Mesothelial cell of epicardium (in vitro differentiated cells): ENCODE results near the gene MUC5AC. TPM values are rescaled to one million over a fixed set of nuclear protein-coding genes. Genes with fewer than 3 reads are reported as not detected.

ENCODE experiments used
- DNase-seq, 2 experiments: peaks; one replicate each; pipeline ENCODE4 v3.0.0; 2021; ENCODE audit warnings: low spot score in 2 of 2; ENCODE audit not compliant: unreplicated experiment in 2 of 2
- H3K27ac Mint-ChIP-seq: 2 replicates; pipeline ENCODE4 v1.8.0; 2021; ENCODE audit warnings: mixed read lengths
- H3K27me3 Mint-ChIP-seq: 2 replicates; pipeline ENCODE4 v1.8.0; 2021; ENCODE audit warnings: low read depth, mixed read lengths
- H3K36me3 Mint-ChIP-seq: 2 replicates; pipeline ENCODE4 v1.8.0; 2021; ENCODE audit warnings: mixed read lengths
- H3K4me1 Mint-ChIP-seq: 2 replicates; pipeline ENCODE4 v1.8.0; 2021; ENCODE audit warnings: mixed read lengths
- H3K4me3 Mint-ChIP-seq: 2 replicates; pipeline ENCODE4 v1.8.0; 2021; ENCODE audit warnings: mild to moderate bottlenecking, moderate library complexity, mixed read lengths
- H3K9me3 Mint-ChIP-seq: 2 replicates; pipeline ENCODE4 v1.8.0; 2021; ENCODE audit warnings: mixed read lengths
- CTCF ChIP-seq: fragments of 200-600 bp; sonication (generic); IDR thresholded peaks from one replicate; pipeline ENCODE4 v1.5.0; 2021; ENCODE audit warnings: antibody characterized with exemption; ENCODE audit not compliant: unreplicated experiment
- total RNA-seq: library from RNA; stranded (reverse); gene quantifications from 3 replicates; pipeline ENCODE4 v1.2.1, GENCODE V29; 2021

The MUC5AC gene
- total RNA-seq, 1 donor from 2014 or later, result not detected

GRCh38 chr11:1116666-1117390, 40.9 kb upstream of the MUC5AC start:
- Mint-ChIP-seq H3K36me3 (no peaks in the 10 kb centered on the region), H3K9me3 (no peaks in the 10 kb centered on the region), H3K4me1 (no peaks in the 10 kb centered on the region), H3K27me3 (peaks cover 21% of the 10 kb centered on the region), H3K27ac (no peak overlapping the region), H3K4me3 (no peak overlapping the region)
- no peak for TF ChIP-seq CTCF
- no peak for DNase-seq

GRCh38 chr11:1117992-1118391, 39.8 kb upstream of the MUC5AC start:
- no peaks in the 10 kb centered on the region for H3K4me1 Mint-ChIP-seq
- no peaks in the 10 kb centered on the region for H3K9me3 Mint-ChIP-seq
- no peak overlapping the region for H3K4me3 Mint-ChIP-seq
- no peaks in the 10 kb centered on the region for H3K36me3 Mint-ChIP-seq
- H3K27me3 Mint-ChIP-seq, result peaks cover 26% of the 10 kb centered on the region
- TF ChIP-seq CTCF, result no peak
- no peak overlapping the region for H3K27ac Mint-ChIP-seq
- DNase-seq, result no peak

GRCh38 chr11:1118755-1119603, 38.8 kb upstream of the MUC5AC start:
- DNase-seq, result peak in 1 of 2 experiments; percentile 29
- no peak overlapping the region for H3K4me3 Mint-ChIP-seq
- TF ChIP-seq CTCF, result no peak
- peaks cover 34% of the 10 kb centered on the region for H3K27me3 Mint-ChIP-seq
- H3K27ac Mint-ChIP-seq, result no peak overlapping the region
- H3K9me3 Mint-ChIP-seq, result no peaks in the 10 kb centered on the region
- H3K36me3 Mint-ChIP-seq, result no peaks in the 10 kb centered on the region
- no peaks in the 10 kb centered on the region for H3K4me1 Mint-ChIP-seq

GRCh38 chr11:1119604-1120146, 38.1 kb upstream of the MUC5AC start:
- Mint-ChIP-seq H3K27ac (no peak overlapping the region), H3K36me3 (no peaks in the 10 kb centered on the region), H3K4me1 (no peaks in the 10 kb centered on the region), H3K27me3 (peaks cover 37% of the 10 kb centered on the region), H3K4me3 (no peak overlapping the region), H3K9me3 (peaks cover 7% of the 10 kb centered on the region)
- no peak for TF ChIP-seq CTCF
- no peak for DNase-seq

GRCh38 chr11:1120532-1121330, 37.0 kb upstream of the MUC5AC start:
- Mint-ChIP-seq H3K27ac (no peak overlapping the region), H3K27me3 (peaks cover 34% of the 10 kb centered on the region), H3K36me3 (no peaks in the 10 kb centered on the region), H3K9me3 (peaks cover 8% of the 10 kb centered on the region), H3K4me1 (no peaks in the 10 kb centered on the region), H3K4me3 (no peak overlapping the region)
- TF ChIP-seq CTCF, result no peak
- peak in 1 of 2 experiments; percentile 36 for DNase-seq
